CD4-positive, alpha-beta memory T cell (primary cell): ENCODE measurements around the gene DGKD. TPM values are rescaled to one million over a fixed set of nuclear protein-coding genes. Genes with fewer than 3 reads are reported as not detected.

Source experiments
- CTCF ChIA-PET: fragments of 350-600 bp; sonication (Branson Sonifier 250); formaldehyde crosslinking; loops from one replicate; lab custom pipeline; 2021; ENCODE audit warnings: inconsistent platforms; ENCODE audit not compliant: partially characterized antibody; lab: Charles Lee
- POLR2A ChIA-PET: fragments of 350-600 bp; sonication (Branson Sonifier 250); formaldehyde crosslinking; loops from one replicate; lab custom pipeline; 2021; ENCODE audit not compliant: partially characterized antibody; lab: Charles Lee
- DNase-seq, 5 donors: peaks; one replicate each; pipeline versions ENCODE4 v3.0.0 to v3.0.0-alpha.2; 2020 to 2022; ENCODE audit warnings: mixed read lengths in 1 of 5
- H3K27ac ChIP-seq: one replicate; pipeline ENCODE4 v1.7.0; 2013; ENCODE audit warnings: low read depth, low read length
- H3K27me3 ChIP-seq: 2 replicates; pipeline ENCODE4 v1.7.0; 2013; ENCODE audit warnings: mild to moderate bottlenecking, low read length, moderate library complexity; ENCODE audit not compliant: insufficient read depth
- H3K36me3 ChIP-seq: 2 replicates; pipeline ENCODE4 v1.7.0; 2013; ENCODE audit warnings: mild to moderate bottlenecking, low read length, moderate library complexity; ENCODE audit not compliant: insufficient read depth
- H3K4me1 ChIP-seq: 2 replicates; pipeline ENCODE4 v1.7.0; 2013; ENCODE audit warnings: mild to moderate bottlenecking, low read length, moderate library complexity; ENCODE audit not compliant: insufficient read depth
- H3K4me3 ChIP-seq, 2 donors: one replicate each; pipeline ENCODE4 v1.7.0; 2013; ENCODE audit warnings: low read length in 2 of 2, mild to moderate bottlenecking in 1 of 2
- H3K9me3 ChIP-seq, 2 donors: one replicate each; pipeline ENCODE4 v1.7.0; 2013; ENCODE audit warnings: low read length in 2 of 2, control low read depth in 1 of 2; ENCODE audit not compliant: control insufficient read depth in 1 of 2
- H3K27ac Mint-ChIP-seq, 7 donors: one replicate each; pipeline ENCODE4 v1.8.0; 2020 to 2021; ENCODE audit warnings: mixed read lengths in 7 of 7, mild to moderate bottlenecking in 6 of 7, inconsistent platforms in 3 of 7, moderate library complexity in 3 of 7
- H3K27me3 Mint-ChIP-seq, 2 donors: one replicate each; pipeline ENCODE4 v1.8.0; 2020 to 2021; ENCODE audit warnings: mixed read lengths in 2 of 2
- H3K36me3 Mint-ChIP-seq, 2 donors: one replicate each; pipeline ENCODE4 v1.8.0; 2020 to 2021; ENCODE audit warnings: mixed read lengths in 2 of 2, inconsistent platforms in 1 of 2, mild to moderate bottlenecking in 1 of 2
- H3K4me1 Mint-ChIP-seq, 4 donors: one replicate each; pipeline ENCODE4 v1.8.0; 2020 to 2021; ENCODE audit warnings: mixed read lengths in 4 of 4, mild to moderate bottlenecking in 1 of 4
- H3K4me3 Mint-ChIP-seq, 8 donors: one replicate each; pipeline ENCODE4 v1.8.0; 2020 to 2021; ENCODE audit warnings: mixed read lengths in 8 of 8, mild to moderate bottlenecking in 7 of 8, moderate library complexity in 6 of 8, inconsistent platforms in 3 of 8
- H3K9me3 Mint-ChIP-seq, 8 donors: one replicate each; pipeline ENCODE4 v1.8.0; 2020 to 2021; ENCODE audit warnings: mixed read lengths in 8 of 8, mild to moderate bottlenecking in 5 of 8, inconsistent platforms in 3 of 8, moderate library complexity in 1 of 8
- intact Hi-C: fragments of 100-400 bp; cut with micrococcal nuclease; formaldehyde crosslinking; loops from one replicate; pipeline ENCODE4 v1.15.1; 2023
- polyA plus RNA-seq, 2 donors: library from polyadenylated mRNA; unstranded; fragments of 300-500 nt; fragmentation: Illumina TruSeq; gene quantifications; one replicate each; pipeline ENCODE4 v1.2.3, GENCODE V29; 2021
- total RNA-seq, 2 experiments: library from RNA; stranded (reverse); gene quantifications; one replicate each; pipeline ENCODE4 v1.2.3, GENCODE V29; 2021

The DGKD gene
- total and polyA plus RNA-seq, 4 experiments from 2014 or later, result 8.9 to 136 (median 78.8) TPM

GRCh38 chr2:233446121-233446520 is 91.8 kb downstream of the DGKD start:
- H3K27me3 Mint-ChIP-seq, result no peaks in the 10 kb centered on the region
- no peak overlapping the region for H3K27ac ChIP-seq
- H3K9me3 Mint-ChIP-seq, result no peaks in the 10 kb centered on the region
- no peak overlapping the region for H3K27ac Mint-ChIP-seq
- no peak overlapping the region for H3K4me3 Mint-ChIP-seq
- H3K27me3 ChIP-seq, result no peaks in the 10 kb centered on the region
- intact Hi-C loops, result no loop called here
- peaks cover 73% of the 10 kb centered on the region for H3K36me3 ChIP-seq
- peaks cover 8 to 22% (median 14%) of the 10 kb centered on the region in 4 donors for H3K4me1 Mint-ChIP-seq
- peaks cover 61 to 69% of the 10 kb centered on the region in 2 donors for H3K36me3 Mint-ChIP-seq
- ChIA-PET CTCF (interaction anchor here (1.6 to 12.9 kb wide), 3 partner anchors 23 to 44 kb away, joined by 4 to 510 read pairs (median 156); no protein-coding TSS in a partner anchor), POLR2A (no interaction called here)
- no peak for DNase-seq
- H3K9me3 ChIP-seq, result no peaks in the 10 kb centered on the region
- peaks cover 7% of the 10 kb centered on the region for H3K4me1 ChIP-seq
- H3K4me3 ChIP-seq, result no peak overlapping the region

- H3K4me1 Mint-ChIP-seq, result peaks cover 8 to 22% (median 13%) of the 10 kb centered on the region in 4 donors
- intact Hi-C loops, result no loop called here
- DNase-seq, result no peak
- H3K27me3 ChIP-seq, result no peaks in the 10 kb centered on the region
- no peaks in the 10 kb centered on the region for H3K9me3 ChIP-seq
- no peak overlapping the region for H3K4me3 Mint-ChIP-seq
- H3K36me3 ChIP-seq, result peaks cover 75% of the 10 kb centered on the region
- peaks cover 7% of the 10 kb centered on the region for H3K4me1 ChIP-seq
- H3K27ac ChIP-seq, result no peak overlapping the region
- H3K36me3 Mint-ChIP-seq, result peaks cover 61 to 65% of the 10 kb centered on the region in 2 donors
- POLR2A ChIA-PET, result interaction anchor here (1.8 kb wide), 1 partner anchor 43 kb away, joined by 4 read pairs; no protein-coding TSS in a partner anchor
- no peak overlapping the region for H3K4me3 ChIP-seq
- CTCF ChIA-PET, result interaction anchor here (1.3 to 12.9 kb wide), 4 partner anchors 12 to 45 kb away, joined by 3 to 510 read pairs (median 80); no protein-coding TSS in a partner anchor
- no peaks in the 10 kb centered on the region for H3K27me3 Mint-ChIP-seq
- H3K27ac Mint-ChIP-seq, result no peak overlapping the region
- no peaks in the 10 kb centered on the region for H3K9me3 Mint-ChIP-seq
These were observed 92.5 kb downstream of the DGKD start for GRCh38 chr2:233446606-233447305.

- DNase-seq, result no peak
- no peaks in the 10 kb centered on the region for H3K9me3 Mint-ChIP-seq
These were observed 93.4 kb downstream of the DGKD start for GRCh38 chr2:233447506-233448219.

DNA sequence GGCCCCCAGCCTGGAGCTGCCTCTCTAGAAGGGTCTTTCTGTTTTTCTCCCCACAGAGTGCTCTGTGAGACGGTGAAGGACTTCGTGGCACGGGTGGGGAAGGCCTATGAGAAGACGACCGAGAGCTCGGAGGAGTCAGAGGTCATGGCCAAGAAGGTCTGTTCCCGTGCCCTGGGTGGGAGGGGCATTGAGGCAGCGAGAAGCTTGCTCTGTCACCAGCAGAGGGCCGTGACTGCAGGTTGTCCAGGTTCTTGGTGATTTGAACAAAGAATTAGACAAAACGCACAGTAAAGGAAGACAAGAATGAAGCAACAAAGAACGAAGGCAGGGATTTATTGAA is 93.9 kb downstream of the DGKD start:
- H3K4me1 Mint-ChIP-seq, result peaks cover 6 to 13% (median 9%) of the 10 kb centered on the region in 4 donors
- CTCF ChIA-PET, result interaction anchor here (8.0 to 12.9 kb wide), 2 partner anchors 25 to 46 kb away, joined by 156 to 510 read pairs; no protein-coding TSS in a partner anchor
- peaks cover 66 to 70% of the 10 kb centered on the region in 2 donors for H3K36me3 Mint-ChIP-seq
- no peak overlapping the region for H3K4me3 ChIP-seq
- H3K9me3 Mint-ChIP-seq, result no peaks in the 10 kb centered on the region
- H3K27ac Mint-ChIP-seq, result peak overlapping the region in 5 of 7 donors; percentile 4 to 72 (median 25)
- no peaks in the 10 kb centered on the region for H3K9me3 ChIP-seq
- H3K4me3 Mint-ChIP-seq, result no peak overlapping the region
- peaks cover 86% of the 10 kb centered on the region for H3K36me3 ChIP-seq
- H3K4me1 ChIP-seq, result peaks cover 3% of the 10 kb centered on the region
- intact Hi-C loops, result no loop called here
- no peak overlapping the region for H3K27ac ChIP-seq
- no peak for DNase-seq
- H3K27me3 Mint-ChIP-seq, result no peaks in the 10 kb centered on the region
- POLR2A ChIA-PET, result interaction anchor here (1.2 to 1.8 kb wide), 2 partner anchors 29 to 44 kb away, joined by 4 read pairs; no protein-coding TSS in a partner anchor
- no peaks in the 10 kb centered on the region for H3K27me3 ChIP-seq

More at GRCh38 chr2:233447506-233448219, 93.4 kb downstream of the DGKD start:
- peak overlapping the region in 3 of 7 donors; percentile 4 to 63 (median 25) for H3K27ac Mint-ChIP-seq
- Histone ChIP-seq H3K27me3 (no peaks in the 10 kb centered on the region), H3K36me3 (peaks cover 80% of the 10 kb centered on the region), H3K4me3 (no peak overlapping the region), H3K27ac (no peak overlapping the region), H3K4me1 (peaks cover 7% of the 10 kb centered on the region), H3K9me3 (no peaks in the 10 kb centered on the region)
- CTCF ChIA-PET, result interaction anchor here (1.3 to 12.9 kb wide), 3 partner anchors 11 to 46 kb away, joined by 3 to 510 read pairs (median 156); no protein-coding TSS in a partner anchor
- no peaks in the 10 kb centered on the region for H3K27me3 Mint-ChIP-seq
- peaks cover 67 to 70% of the 10 kb centered on the region in 2 donors for H3K36me3 Mint-ChIP-seq
- POLR2A ChIA-PET, result interaction anchor here (1.2 to 1.8 kb wide), 2 partner anchors 29 to 44 kb away, joined by 4 read pairs; no protein-coding TSS in a partner anchor
- intact Hi-C loops, result no loop called here
- no peak overlapping the region for H3K4me3 Mint-ChIP-seq
- peaks cover 6 to 18% (median 12%) of the 10 kb centered on the region in 4 donors for H3K4me1 Mint-ChIP-seq

DNA sequence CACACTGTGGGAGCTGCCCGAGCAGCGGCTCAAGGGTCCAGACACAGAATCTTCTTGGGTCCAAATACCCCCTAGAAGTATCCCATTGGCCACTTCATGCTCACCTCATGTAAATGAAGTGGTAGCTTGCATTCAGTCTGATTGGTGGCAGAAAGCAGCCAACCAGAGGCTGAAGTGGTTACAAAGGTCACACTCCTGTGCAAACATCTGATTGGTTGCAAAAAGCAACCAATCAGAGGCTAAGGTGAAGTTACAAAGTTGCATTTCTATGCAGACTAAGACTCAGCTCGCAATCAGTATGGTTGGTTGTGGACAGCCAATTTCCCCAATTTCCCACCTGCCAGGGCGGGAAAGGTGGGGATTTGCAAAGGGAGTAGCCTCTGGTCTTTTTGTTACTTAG is 94.3 kb downstream of the DGKD start:
- Histone ChIP-seq H3K4me3 (no peak overlapping the region), H3K27me3 (no peaks in the 10 kb centered on the region), H3K36me3 (peaks cover 89% of the 10 kb centered on the region), H3K9me3 (no peaks in the 10 kb centered on the region), H3K4me1 (no peaks in the 10 kb centered on the region), H3K27ac (no peak overlapping the region)
- CTCF ChIA-PET, result interaction anchor here (8.0 to 12.9 kb wide), 2 partner anchors 25 to 47 kb away, joined by 156 to 510 read pairs; no protein-coding TSS in a partner anchor
- peak overlapping the region in 1 of 7 donors; percentile 25 for H3K27ac Mint-ChIP-seq
- H3K4me3 Mint-ChIP-seq, result no peak overlapping the region
- intact Hi-C loops, result no loop called here
- no peaks in the 10 kb centered on the region for H3K9me3 Mint-ChIP-seq
- peaks cover 66 to 69% of the 10 kb centered on the region in 2 donors for H3K36me3 Mint-ChIP-seq
- DNase-seq, result no peak
- H3K27me3 Mint-ChIP-seq, result no peaks in the 10 kb centered on the region
- POLR2A ChIA-PET, result interaction anchor here (1.2 to 1.8 kb wide), 2 partner anchors 30 to 44 kb away, joined by 4 read pairs; no protein-coding TSS in a partner anchor
- peaks cover 3 to 9% (median 5%) of the 10 kb centered on the region in 4 donors for H3K4me1 Mint-ChIP-seq

- Mint-ChIP-seq H3K4me1 (peaks cover 1 to 4% (median 2%) of the 10 kb centered on the region in 4 donors), H3K27ac (no peak overlapping the region), H3K36me3 (peaks cover 66 to 71% of the 10 kb centered on the region in 2 donors), H3K9me3 (no peaks in the 10 kb centered on the region), H3K4me3 (no peak overlapping the region), H3K27me3 (no peaks in the 10 kb centered on the region)
- no peak for DNase-seq
- intact Hi-C loops, result no loop called here
- ChIA-PET POLR2A (interaction anchor here (1.2 kb wide), 1 partner anchor 30 kb away, joined by 4 read pairs; no protein-coding TSS in a partner anchor), CTCF (interaction anchor here (8.0 to 12.9 kb wide), 2 partner anchors 26 to 47 kb away, joined by 156 to 510 read pairs; no protein-coding TSS in a partner anchor)
- H3K36me3 ChIP-seq, result peaks cover 90% of the 10 kb centered on the region
- H3K4me1 ChIP-seq, result no peaks in the 10 kb centered on the region
- H3K9me3 ChIP-seq, result no peaks in the 10 kb centered on the region
- H3K27ac ChIP-seq, result no peak overlapping the region
- no peaks in the 10 kb centered on the region for H3K27me3 ChIP-seq
- no peak overlapping the region for H3K4me3 ChIP-seq
These were observed 95.0 kb downstream of the DGKD start for GRCh38 chr2:233449081-233449901.
